VCaP (cell line): ENCODE data around the gene MIX23.

Experiments
- H3K27ac ChIP-seq: fragments of 450-650 bp; 2 replicates; pipeline ENCODE4 v1.5.1; 2017
- CTCF ChIP-seq: fragments of 450-650 bp; conservative IDR thresholded peaks from 2 replicates; pipeline ENCODE4 v1.5.1; 2017; ENCODE audit warnings: mild to moderate bottlenecking, moderate library complexity

Gene MIX23

GRCh38 chr3:122313281-122313680 lies 69.8 kb downstream of the MIX23 start:
- TF ChIP-seq CTCF, result no peak
- no peak overlapping the region for H3K27ac ChIP-seq

GRCh38 chr3:122312826-122313225 lies 70.2 kb downstream of the MIX23 start:
- no peak overlapping the region for H3K27ac ChIP-seq
- TF ChIP-seq CTCF, result no peak

GRCh38 chr3:122310361-122310760 lies 72.7 kb downstream of the MIX23 start:
- no peak overlapping the region for H3K27ac ChIP-seq
- TF ChIP-seq CTCF, result no peak
